ENCODE measurements around the gene BATF2.

Gene BATF2

GRCh38 chr11:64960719-64961118 lies 36.1 kb downstream of the BATF2 start:
- no peak for DNase-seq

GRCh38 chr11:64959498-64959897 lies 37.3 kb downstream of the BATF2 start:
- no peak for DNase-seq

- no peak for DNase-seq
Observed at GRCh38 chr11:64954201-64954600, 42.6 kb downstream of the BATF2 start.

- no peak for DNase-seq
Observed at GRCh38 chr11:64951529-64951928, 45.2 kb downstream of the BATF2 start.

- no peak for DNase-seq
Observed at GRCh38 chr11:64947208-64947814, 49.5 kb downstream of the BATF2 start.
